HG03571 (cell line): ENCODE measurements around the gene IFI6.
"Not testable (repeated sequence)": the region's sequence is repeated elsewhere in the genome, so short reads cannot be mapped to it uniquely, and the experiment has no call there.

ENCODE experiments used
- ATAC-seq: cut with Tn5 transposase; IDR thresholded peaks from one replicate; pipeline ENCODE4 v1.9.1; 2021; ENCODE audit not compliant: unreplicated experiment

Gene IFI6

DNA sequence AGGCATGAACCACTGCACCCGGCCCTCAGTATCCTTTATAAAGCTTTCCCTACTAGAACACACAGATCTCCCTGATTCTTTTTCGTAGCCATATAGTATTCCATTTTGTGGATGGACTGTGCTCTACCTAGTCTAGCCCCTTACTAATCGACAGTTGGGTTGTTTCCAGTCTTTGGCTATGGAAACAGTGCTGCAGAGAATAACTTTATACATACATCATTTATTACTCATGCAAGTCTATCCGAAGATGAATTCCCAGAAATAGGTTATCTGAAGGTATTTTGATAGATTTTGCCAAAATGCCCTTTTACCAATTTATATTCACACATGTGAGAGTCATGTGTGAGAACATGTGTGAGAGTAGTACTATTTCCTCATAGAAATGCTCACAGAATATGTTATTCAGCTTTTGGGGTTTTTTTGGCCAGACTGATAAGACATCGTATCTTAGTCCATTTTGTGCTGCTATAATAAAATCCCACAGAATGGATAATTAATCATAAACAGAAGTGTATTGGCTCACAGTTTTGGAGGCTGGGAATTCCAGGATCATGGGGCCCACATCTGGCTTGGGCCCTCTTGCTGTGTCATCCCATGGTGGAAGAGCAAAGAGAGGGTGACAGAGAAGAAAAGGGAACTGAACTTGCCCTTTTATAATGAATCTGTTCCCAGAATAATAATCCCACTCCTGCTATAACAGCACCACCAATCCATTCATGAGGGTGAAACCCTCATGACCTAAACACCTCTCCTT lies 19.7 kb downstream of the IFI6 start:
- ATAC-seq, result no peak

DNA sequence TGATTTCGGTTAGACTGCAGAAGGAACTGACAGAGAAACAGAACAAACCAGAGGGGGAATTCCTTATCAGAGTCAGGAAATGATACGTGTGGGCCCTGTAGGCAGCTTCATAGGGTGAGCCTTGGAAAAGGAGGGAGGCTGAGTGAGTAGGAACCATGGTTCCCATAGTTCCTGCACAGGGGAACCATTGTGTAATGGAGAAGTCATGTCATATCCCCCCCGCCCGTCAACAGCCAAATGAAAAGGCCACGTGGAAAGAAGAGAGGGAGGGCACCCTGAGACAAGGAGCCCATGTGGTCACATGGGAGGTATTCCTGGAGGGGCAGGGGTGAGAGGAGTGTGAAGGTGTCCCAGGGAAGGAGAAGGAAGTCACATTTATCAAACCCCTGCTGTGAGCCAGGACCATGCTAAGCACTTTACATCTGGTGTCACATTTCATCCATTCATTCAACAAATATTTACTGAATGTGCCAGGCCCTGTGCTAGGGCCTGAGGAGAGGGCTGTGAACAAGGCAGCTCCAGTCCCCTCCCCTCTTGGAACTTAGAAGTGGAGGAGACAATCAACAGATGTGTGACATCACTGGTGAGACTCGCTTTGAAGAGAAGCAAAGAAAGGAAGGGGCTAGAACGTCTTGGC lies 21.3 kb downstream of the IFI6 start:
- ATAC-seq, result no peak

DNA sequence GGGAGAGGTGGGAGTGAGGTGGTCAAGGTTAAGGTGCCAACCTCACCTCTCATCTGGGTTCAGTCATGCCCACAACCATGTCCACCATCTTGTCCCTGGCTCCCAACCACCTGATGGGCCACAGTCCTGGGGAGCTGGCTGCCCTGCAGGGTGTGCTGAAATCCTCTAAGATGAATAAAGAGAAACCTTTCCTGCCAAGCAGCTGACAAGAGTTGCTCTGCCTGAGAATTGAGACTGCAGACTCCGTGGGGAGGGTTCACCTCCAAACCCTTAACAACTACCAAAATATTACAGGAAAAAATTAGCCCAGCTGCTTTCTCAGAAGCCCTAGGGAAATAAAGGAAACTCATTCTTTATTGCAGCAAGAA lies 21.8 kb downstream of the IFI6 start:
- no peak for ATAC-seq

DNA sequence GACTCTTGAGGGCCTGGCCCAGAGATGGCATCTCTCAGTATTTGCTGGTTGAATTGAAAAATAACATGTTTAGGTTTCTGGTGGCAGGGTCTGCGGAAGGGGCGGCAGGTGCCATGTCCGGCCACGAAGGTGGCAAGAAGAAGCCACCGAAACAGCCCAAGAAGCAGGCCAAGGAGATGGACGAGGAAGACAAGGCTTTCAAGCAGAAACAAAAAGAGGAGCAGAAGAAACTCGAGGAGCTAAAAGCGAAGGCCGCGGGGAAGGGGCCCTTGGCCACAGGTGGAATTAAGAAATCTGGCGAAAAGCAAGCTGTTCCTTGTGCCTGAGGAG lies 22.7 kb downstream of the IFI6 start:
- no peak for ATAC-seq

DNA sequence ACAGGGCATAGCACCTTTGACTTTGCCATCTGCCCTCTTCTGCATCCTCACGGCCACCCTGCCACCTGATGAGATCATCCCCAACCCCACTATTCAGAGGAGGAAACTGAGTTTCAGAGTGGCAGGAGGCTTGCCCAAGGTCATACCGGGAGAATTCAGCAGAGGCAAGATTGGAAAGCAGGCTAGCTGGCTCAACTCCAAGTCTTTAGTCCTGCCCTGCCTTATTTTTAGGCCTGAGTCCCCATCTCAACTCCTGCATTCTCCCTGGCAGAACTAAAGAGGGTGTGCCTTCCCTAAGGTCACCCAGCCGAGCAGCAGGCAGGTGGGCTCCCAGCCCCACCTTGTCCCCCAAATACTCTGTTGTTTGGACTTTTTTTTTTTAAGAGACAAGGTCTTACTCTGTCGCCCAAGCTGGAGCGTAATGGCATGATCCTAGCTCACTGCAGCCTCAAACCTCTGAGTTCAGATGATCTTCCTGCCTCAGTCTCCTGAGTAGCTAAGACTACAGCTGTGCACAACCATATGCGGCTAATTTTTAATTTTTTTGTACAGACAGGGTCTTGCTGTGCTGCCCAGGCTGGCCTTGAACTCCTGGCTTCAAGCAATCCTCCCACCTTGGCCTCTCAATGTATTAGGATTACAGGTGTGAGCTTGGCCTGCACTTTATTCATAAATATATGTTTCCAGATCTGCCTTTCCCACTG lies 23.2 kb downstream of the IFI6 start:
- no peak for ATAC-seq

DNA sequence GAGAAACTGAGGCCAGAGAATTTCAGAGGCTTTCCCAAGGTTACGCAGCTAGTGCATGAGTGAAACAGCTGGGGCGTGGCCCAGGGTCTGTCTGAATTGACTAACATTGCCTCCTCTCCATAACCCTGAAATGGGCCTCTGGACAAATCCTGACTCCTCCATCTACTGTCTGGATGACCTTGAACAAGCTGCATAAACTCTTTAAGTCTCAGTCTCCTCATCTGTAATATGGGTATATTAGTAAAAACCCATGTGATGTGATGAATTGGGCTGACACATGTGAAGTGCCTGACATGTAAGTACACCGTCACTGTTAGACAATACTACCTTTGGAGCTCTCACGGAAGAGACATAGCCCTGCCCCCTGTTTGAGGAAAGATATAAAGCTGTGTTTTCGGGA lies 24.7 kb downstream of the IFI6 start:
- ATAC-seq, result no peak

DNA sequence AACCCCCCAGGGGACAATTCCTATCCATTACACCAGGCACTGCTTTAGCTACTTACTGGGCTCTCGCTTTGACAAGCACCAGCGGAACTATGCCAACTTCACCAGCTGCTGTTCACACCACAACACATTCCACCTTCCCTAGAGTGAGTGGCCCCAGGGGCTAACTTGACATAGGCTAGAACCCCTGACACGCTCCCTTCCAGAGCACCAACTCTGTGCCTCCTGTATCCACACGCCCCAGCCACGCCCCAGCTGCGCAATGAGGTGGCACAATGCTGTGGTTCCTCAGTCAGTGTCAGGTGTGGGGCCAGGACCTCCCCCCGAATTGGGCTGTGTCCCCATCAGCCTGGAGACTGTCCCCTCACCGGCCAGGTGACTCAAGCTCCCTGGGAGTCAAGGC lies 25.3 kb downstream of the IFI6 start:
- no peak for ATAC-seq

DNA sequence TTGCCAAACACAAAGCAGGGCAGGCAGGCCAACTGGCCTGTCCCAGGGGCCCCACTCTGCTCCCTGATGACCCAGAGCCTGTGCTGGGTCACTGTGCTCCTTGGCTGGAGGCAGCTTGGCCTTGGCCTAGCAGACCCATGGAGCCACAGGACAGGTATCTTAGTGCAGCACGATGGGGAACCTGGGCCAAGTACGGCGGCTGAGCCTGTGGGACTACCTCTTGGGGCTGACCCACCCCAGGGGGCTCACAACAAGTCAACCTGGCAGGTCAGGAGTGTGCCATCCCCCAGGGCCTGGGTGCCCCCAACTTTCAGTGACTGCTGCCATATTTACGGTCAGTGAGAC lies 26.9 kb downstream of the IFI6 start:
- ATAC-seq, result no peak

DNA sequence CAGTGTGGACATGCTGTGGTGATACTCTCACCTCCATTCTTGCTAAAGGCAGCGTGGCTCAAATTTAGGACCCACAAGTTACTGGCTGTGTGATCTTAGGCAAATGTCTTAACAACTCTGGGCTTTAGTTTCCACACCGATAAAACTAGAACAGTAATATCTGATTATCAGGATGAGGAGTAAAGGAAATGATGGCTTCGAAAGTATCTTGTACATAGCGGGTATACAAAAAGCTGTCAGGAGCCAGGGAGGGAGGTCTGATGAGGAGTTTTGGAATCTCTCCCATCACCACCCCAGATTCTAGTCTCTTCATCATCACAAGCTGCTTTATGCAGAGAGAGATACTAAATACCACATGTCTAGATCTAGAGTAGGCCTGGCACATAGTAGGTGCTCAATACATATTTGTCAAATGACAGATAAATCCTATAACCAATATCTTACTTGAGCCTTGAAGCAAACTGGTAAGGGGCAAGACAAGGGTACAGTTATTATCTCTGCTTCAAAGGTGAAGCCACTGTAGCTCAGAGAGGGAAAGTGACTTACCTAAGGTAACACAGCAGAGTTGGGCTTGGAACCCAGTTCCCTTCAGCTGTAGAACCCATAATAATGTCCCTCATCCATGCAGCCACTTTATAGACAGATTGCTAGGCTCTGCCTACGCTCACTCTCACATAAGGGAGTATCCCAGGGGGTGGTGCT lies 27.5 kb downstream of the IFI6 start:
- ATAC-seq, result no peak

DNA sequence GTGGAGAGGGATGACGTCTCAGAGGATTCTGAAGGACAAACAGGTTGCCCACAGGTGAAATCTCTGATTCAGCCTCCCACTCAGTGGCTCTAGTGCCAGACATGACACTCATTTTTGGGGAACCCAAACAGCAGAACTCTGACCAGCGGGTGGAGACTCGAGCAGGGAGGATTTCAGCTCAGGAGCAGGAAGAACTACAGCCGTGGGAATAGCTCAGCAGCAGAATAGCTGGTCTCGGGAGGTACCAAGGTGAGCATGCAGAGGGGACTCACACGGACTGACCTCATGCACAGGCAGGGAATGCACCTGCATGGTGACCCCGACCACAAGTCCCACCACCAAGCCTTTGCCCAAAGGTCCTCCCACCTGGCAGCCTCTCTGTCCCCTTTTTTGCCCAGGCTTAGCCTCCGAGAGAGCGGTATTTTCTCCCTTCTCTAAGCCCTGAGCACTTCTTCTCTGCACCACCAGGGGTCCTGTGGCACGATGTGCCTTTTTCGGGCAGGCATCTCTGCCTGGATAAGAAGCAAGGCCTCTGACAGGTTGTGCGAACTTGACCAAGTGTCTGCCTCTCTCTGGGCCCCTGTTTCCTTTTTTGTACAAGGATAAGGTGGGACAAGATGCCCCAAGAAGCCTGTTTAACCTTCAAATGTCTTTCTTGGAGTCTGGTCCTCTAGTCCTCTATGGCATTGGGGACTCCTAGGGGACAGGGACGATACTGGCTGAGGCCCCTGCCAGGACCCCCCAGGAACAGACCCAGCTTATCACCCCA lies 28.2 kb downstream of the IFI6 start:
- no peak for ATAC-seq

DNA sequence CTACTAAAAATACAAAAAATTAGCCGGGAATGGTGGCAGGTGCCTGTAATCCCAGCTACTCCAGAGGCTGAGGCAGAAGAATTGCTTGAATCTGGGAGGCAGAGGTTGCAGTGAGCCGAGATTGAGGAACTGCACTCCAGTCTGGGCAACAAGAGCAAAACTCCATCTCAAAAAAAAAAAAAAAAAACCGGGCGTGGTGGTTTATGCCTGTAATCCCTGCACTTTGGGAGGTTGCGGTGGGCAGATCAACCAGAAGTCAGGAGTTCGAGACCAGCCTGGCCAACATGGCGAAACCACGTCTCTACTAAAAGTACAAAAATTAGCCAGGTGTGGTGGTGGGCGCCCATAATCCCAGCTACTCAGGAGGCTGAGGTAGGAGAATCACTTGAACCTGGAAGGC lies 31.5 kb downstream of the IFI6 start:
- ATAC-seq, result not testable (repeated sequence)

DNA sequence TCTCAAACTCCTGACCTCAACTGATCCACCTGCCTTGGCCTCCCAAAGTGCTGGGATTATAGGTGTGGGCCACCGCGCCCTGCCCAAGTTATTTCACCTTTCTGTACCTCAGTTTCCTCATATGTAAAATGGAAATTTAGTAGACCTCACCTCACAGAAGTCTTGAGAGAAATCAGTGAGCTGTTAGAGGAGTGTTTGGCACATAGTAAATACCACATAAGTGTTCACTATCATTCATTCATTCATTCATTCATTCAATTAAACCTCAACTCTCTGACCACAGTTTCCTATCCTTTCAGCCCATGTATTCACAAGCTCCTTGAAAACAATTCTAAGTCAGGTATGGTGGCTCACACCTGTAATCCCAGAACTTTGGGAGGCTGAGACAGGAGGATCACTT lies 33.2 kb downstream of the IFI6 start:
- no peak for ATAC-seq

DNA sequence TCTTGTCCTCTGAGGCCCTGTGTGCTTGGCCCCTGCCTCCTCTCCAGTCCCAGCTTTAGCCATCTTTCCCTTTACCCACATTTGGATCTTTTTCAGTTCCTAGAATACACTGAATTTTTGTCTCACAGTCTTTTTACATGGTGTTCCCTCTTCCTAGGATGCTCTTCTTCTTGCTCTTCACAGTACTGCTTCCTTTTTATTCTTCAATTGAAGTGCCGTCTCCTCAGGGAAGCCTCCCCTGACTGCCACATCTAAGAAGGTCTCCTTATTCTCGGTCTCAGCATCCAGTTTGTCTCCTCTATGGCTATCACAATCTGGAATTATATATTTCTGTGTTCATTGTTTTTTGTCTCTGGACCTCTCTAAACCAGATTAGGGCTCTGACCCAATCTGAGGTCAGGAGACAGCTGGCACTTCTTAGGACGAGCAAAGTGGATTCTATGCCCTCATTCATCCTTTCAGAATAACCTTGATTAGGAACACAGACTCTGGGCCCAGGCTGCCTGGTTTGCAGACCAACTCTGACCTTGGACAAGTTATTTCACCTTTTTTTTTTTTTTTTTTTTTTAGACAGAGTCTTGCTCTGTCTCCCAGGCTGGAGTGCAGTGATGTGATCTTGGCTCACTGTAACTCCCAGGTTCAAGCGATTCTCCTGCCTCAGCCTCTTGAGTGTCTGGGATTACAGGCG lies 33.8 kb downstream of the IFI6 start:
- no peak for ATAC-seq

DNA sequence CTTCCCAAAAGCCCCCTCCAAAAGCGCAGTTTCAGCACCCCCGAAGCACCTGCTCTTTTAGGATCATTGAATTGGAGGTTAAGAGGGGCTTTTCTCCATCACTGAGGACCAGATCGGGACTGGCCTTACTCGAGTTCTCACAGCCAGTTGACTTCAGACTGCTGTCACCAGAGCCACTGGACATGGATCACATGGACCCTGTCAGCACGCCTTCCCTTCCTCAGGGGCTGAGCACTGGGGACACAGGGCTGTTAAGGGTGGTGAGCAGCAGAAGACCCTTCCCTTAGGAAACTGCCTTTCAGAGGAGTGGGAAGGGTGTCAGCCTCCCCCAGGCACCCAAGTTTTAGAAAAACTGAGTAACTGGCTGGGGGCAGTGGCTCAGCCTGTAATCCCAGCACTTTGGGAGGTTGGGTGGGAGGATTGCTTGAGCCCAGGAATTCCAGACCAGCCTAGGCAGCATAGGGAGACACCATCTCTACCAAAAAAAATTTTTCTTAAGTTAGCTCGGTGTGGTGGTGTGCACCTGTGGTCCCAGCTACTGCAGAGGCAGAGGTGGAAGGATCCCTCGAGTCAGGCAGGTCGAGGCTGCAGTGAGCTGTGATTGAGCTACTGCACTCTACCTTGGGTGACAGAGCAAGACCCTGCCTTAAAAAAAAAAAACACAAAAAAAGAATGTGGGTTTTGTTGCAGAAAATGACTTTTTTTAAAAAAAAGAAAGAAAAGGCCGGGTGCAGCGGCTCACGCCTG lies 36.4 kb downstream of the IFI6 start:
- no peak for ATAC-seq

DNA sequence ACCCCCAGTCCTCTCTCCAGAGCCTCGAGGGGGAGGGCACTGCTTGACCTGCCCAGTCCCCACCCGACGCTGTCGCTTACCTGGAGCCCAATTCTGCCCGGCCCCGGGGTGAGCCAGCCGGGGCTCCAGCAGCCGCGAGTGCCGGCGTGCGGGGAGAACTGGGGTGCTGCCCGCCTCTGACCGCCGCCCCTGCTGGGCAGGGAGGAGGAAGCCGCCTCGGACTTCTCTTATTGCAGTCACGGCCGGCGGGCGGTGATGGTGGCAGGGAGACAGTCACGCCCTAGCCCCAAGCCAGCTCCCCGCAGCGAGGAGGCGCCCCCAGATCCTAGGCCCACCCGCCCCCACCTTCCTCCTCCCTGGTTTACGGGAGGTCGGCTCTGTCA lies 37.0 kb downstream of the IFI6 start, which contains the start of gene FGR:
TSS of gene FGR (minus strand) at position 201 of the 383 bp plus-strand sequence. CDS start 11,269 bp downstream, outside the sequence.
- ATAC-seq, result no peak

DNA sequence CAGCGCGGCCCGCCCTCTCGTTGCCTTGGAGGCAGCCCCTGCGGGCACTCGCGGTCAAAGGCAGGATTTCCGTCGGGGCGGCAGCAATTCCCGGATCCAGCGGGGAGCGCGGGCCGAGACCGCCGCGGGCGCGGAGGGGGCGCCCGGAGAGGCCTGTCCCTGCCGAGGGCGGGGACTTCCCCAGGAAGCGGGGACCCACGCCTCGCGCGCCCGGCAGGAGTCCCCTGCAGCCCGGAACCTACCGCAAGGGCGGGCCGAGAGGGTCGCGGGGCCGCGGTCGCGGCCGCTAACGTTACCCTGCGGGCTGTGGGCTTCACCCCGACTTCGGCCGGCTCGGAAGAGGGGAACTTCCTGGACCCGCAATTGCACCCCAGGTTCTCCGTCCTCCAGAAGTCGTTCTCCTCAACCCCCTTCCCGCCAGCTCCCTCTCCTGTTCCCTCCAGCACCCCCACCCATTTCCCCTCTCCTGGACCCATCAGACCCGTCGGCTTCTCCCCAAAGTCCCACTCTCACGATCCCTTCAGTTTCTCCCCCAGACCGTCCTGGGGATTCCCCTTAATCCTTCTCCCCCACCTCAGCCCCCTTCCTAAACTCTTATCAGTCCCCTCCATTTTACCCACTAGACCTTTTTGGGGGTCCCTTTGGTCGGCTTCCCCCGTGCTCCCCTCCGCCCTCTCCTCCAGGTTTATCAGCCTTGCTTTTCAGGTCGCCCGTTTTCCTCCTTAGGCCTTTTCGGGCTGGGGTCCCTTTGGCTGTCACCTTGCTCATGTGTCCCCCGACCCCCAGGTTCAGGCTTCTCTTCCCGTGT lies 37.6 kb downstream of the IFI6 start:
- no peak for ATAC-seq

DNA sequence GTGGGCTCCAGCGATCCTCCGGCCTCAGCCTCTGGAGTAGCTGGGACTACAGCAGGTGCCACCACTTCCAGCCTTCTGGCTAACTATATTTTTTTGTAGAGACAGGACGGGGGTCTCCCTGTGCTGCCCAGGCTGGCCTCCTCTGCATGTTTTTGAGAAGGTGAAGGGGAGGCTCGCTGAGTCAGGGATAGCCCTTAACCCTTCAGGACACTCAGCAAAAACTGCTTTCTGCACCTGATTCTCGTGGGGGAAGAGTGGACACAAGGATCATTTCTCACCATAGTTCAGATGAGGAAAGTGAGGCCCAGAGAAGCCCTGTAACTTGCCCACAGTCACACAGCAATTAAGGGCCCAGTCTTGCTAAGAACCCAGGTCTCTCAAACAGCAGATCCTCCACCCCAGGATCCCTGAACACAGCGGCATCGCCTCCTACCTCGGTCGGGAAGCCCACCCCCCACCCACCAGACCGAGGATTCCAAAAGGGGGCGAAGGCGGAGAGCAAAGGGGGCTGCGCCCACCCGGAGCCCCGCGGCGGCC lies 38.3 kb downstream of the IFI6 start:
- no peak for ATAC-seq

DNA sequence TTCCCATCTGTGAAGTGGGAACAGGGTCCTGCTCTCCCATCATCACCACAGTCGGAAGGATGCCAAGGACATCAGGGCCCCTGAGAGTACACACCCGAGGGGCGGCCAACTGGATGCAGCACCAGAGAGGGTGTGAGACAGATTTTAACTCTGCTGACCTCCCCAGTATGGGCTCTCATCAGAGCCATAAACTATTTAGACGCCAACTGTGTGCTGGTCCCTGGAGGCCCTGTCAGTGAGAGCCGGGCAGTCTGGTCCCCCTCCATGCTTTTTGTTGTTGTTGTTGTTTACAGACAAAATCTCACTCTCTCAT lies 38.7 kb downstream of the IFI6 start:
- no peak for ATAC-seq
